ENCODE results near the gene TPM2. TPM values are rescaled to one million over a fixed set of nuclear protein-coding genes. Genes with fewer than 3 reads are reported as not detected.

The TPM2 gene
- total and polyA plus RNA-seq, 8 donors, result 145 to 261 (median 192) TPM

DNA sequence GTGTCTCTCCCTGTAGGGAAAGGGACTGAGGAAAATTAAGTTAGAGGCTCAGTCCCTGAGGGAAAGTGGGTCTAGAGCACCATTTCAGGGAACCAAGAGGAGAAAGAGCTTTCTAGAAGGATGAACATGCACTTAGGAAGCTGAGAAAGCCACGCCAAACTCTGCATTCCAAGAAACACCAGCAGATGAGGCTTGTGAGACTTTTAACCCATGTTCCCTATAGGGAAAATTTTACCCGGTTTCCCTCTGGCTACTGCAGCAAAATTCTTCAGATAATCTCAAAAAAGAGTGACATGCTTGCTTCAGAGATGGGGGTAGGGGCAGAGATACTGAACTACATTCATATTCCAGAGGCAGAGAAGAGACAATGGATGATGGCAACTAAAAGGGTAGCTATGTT is 33.7 kb upstream of the TPM2 start:
- Histone ChIP-seq H3K27ac (no peak overlapping the region), H3K27me3 (no peaks in the 10 kb centered on the region), H3K4me1 (peaks cover 23 to 29% of the 10 kb centered on the region in 2 donors), H3K9me3 (no peaks in the 10 kb centered on the region), H3K36me3 (peaks cover 10 to 88% of the 10 kb centered on the region in 2 donors), H3K4me3 (no peak overlapping the region)
- ATAC-seq (no peak), DNase-seq (no peak)
- intact Hi-C loops (cut with DNase I), result loop anchor here in 1 of 2 donors (10.0 kb wide), 1 partner anchor 59 kb away; the partner anchor contains the start of gene ARHGEF39
- TF ChIP-seq, protein P1, sequence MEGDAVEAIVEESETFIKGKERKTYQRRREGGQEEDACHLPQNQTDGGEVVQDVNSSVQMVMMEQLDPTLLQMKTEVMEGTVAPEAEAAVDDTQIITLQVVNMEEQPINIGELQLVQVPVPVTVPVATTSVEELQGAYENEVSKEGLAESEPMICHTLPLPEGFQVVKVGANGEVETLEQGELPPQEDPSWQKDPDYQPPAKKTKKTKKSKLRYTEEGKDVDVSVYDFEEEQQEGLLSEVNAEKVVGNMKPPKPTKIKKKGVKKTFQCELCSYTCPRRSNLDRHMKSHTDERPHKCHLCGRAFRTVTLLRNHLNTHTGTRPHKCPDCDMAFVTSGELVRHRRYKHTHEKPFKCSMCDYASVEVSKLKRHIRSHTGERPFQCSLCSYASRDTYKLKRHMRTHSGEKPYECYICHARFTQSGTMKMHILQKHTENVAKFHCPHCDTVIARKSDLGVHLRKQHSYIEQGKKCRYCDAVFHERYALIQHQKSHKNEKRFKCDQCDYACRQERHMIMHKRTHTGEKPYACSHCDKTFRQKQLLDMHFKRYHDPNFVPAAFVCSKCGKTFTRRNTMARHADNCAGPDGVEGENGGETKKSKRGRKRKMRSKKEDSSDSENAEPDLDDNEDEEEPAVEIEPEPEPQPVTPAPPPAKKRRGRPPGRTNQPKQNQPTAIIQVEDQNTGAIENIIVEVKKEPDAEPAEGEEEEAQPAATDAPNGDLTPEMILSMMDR (IDR thresholded peaks at IDR 0.05), result no peak

DNA sequence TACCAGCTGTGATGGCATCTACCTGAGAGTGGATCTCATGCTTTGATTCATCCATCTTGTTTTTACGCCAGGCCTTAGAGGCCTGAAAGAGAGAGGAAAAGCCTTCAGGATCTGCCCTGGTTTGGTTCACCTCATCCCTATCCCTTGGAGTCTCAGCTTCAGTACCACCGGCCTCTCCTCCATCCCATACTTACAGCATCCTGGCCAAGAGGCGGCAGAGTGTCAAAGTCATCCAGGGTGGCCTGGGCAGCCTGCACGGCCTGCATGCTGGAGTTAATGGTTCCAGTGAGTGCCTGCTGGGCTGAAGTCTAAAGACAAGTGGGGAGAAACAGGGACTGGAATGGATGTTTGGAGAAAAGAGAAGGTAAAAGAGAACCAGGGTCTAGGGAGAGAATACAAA is 29.8 kb upstream of the TPM2 start:
- Histone ChIP-seq H3K27ac (no peak overlapping the region), H3K27me3 (no peaks in the 10 kb centered on the region), H3K4me1 (no peaks in the 10 kb centered on the region), H3K9me3 (no peaks in the 10 kb centered on the region), H3K4me3 (no peak overlapping the region), H3K36me3 (peaks cover 10 to 100% of the 10 kb centered on the region in 2 donors)
- TF ChIP-seq, protein P1 (IDR thresholded peaks at IDR 0.05), result no peak
- DNase-seq, result no peak
- intact Hi-C loops (cut with DNase I), result no loop called here
- no peak for ATAC-seq

DNA sequence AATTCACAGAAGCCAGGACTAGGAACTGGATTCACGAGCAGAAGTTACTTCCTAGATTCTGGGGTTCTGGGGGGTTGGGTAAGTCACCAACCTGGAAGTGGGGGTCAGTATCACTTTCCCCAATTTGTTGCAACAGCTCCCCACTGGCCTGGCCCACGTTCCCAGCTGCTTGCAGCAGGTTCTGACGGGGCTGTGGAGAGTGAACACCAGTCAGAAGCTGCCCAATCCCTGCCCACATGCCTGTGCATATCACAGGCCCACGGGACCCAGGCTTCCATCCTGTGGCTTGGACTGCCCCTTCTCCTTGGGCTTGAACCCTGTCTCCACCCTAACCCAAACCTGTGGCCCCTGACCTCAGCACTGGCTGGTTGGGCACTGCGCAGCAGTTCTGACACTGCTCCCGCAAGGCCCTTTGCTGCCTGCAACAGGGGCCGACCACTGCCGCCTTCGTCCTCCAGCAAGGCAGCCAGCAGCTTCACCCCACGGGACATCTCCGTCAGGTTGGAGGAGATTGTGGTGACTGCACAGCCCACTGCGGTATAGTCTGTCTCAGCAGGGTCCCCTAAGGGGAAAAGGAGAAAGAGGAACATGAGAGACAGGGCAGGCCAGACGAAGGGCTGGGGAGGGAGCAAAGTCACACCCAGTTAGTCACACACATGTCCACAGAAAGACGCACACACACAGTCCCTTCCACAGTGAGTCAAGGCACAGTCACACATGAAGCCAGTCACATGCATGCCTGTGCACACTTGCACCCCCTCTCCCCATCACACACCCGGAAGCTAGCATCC is 29.2 kb upstream of the TPM2 start:
- no peaks in the 10 kb centered on the region for H3K27me3 ChIP-seq
- intact Hi-C loops (cut with DNase I), result no loop called here
- H3K4me3 ChIP-seq, result no peak overlapping the region
- H3K9me3 ChIP-seq, result no peaks in the 10 kb centered on the region
- H3K4me1 ChIP-seq, result no peaks in the 10 kb centered on the region
- DNase-seq (no peak), ATAC-seq (peak; percentile 37)
- no peak overlapping the region for H3K27ac ChIP-seq
- peaks cover 10 to 100% of the 10 kb centered on the region in 2 donors for H3K36me3 ChIP-seq
- TF ChIP-seq, protein P1 (IDR thresholded peaks at IDR 0.05), result no peak

DNA sequence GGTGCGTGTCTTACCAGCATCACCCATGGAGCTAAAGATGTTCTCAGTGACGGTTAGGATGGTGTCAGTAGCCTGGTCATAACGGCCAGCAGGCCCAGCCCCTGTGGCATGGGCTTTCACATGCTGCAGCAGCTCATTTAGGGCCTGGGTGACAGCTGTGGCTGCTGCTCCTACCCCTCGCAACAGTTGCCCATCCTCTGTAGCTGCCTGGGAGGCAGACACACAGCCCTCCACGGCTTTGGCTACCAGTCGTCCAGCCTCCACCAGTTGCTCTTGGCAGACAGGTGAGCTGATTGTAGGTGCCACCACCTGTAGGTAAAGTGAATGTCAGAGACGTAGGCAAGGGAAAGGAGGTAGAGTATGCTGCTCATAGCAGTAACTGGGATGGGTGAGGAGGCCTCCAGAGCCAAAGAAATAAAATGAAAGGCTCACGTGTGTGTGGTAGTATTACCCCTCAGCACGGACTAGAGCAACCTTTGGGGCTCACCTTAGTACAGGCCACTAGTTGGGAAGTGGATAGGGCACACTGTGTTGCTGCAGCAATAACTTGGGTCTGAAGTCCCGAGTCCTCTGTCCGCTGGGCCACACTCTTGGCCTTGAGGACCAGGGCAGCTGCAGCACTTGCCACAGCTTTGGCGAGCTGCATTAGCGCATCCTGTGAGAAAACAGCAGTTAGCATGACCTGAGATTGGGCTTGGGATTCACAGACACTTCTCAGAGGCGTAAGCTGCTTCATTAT is 27.6 kb upstream of the TPM2 start:
- Histone ChIP-seq H3K4me1 (no peaks in the 10 kb centered on the region), H3K4me3 (no peak overlapping the region), H3K27ac (no peak overlapping the region), H3K9me3 (no peaks in the 10 kb centered on the region), H3K27me3 (no peaks in the 10 kb centered on the region), H3K36me3 (peaks cover 10 to 100% of the 10 kb centered on the region in 2 donors)
- DNase-seq (no peak), ATAC-seq (no peak)
- intact Hi-C loops (cut with DNase I), result no loop called here
- TF ChIP-seq, protein P1 (IDR thresholded peaks at IDR 0.05), result no peak

DNA sequence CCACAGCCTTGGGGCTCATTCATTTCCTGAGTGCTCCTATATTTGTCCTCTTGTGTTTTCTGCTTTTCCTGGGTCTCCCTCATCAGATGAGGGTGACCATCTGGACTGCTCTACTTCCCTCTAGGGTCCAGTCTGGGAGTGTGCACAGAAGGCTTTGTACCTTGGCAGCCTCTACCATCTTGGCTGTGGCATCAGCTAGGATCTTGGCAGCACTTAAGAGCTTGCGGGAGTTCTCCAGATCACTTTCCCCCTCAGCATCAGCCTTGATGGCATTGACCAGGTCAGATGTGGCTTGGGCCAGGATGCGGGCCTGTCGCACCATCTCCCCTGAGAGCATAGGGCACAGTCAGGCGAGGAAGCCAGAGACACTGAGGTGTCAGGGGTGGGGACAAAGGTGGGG is 26.5 kb upstream of the TPM2 start:
- intact Hi-C loops (cut with DNase I), result no loop called here
- DNase-seq (no peak), ATAC-seq (no peak)
- no peak overlapping the region for H3K27ac ChIP-seq
- H3K36me3 ChIP-seq, result peaks cover 6 to 100% of the 10 kb centered on the region in 2 donors
- no peaks in the 10 kb centered on the region for H3K4me1 ChIP-seq
- H3K9me3 ChIP-seq, result no peaks in the 10 kb centered on the region
- H3K4me3 ChIP-seq, result no peak overlapping the region
- TF ChIP-seq, protein P1 (IDR thresholded peaks at IDR 0.05), result no peak
- H3K27me3 ChIP-seq, result no peaks in the 10 kb centered on the region

All from left lung (tissue), 10 donors.